HG03342 (cell line): ENCODE data around the gene MEA1.

Experiments used
- ATAC-seq: cut with Tn5 transposase; IDR thresholded peaks from one replicate; pipeline ENCODE4 v1.9.1; 2021; ENCODE audit warnings: mild to moderate bottlenecking, moderate library complexity; ENCODE audit not compliant: unreplicated experiment

Gene MEA1

DNA sequence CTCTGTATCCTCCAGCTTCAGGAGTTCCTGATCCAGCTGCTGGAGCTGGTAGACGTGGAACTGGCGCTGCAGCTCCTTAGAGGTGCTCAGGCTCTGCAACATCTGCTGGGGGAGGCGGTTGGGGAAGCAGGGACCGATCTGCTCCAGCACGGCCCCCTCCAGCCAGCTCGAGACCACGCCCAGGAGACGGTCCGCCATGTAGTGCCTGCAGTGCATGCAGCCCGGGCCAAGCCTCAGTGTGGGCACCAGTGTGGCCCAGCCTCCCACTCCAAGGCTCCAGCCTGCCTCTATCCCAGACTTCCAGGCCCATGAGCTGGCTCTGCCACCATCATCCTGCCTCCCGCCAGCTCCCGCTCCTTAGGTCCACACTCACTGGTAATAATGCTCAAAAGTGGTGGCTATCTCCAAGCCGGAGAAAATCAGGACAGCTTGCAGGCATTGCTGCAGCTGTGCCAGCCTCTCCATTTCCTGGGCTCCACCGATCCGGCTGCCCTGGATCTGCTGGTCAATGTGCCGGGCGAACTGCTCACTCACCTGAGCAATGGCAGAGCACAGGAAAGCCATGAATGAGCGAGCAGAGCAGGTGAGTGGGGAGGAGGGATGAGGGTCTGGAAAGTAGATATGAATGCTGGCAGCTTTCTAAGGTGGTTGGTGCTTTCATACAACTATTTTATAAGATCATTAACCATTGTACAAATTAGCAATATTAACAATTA lies 27.0 kb upstream of the MEA1 start:
- no peak for ATAC-seq

DNA sequence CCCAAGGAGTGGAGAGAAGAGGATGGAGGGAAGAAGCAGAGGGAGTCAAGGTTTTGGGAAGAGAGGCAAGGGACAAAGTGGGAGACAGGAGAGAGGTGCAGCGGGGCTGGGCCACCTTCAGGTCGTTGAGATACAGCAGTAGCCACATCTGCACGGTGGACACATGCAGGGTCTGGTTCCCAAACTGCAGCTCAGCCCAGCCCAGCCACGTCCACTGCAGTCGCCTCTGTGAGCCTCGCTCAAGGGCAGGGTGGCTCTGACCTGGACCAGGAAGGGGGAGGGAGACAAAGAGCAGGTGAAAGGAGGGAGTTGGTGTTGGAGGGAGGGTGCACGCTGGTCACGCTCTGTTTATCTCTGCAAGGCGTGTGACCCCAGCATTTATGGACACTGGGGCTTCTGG lies 25.0 kb upstream of the MEA1 start:
- no peak for ATAC-seq

DNA sequence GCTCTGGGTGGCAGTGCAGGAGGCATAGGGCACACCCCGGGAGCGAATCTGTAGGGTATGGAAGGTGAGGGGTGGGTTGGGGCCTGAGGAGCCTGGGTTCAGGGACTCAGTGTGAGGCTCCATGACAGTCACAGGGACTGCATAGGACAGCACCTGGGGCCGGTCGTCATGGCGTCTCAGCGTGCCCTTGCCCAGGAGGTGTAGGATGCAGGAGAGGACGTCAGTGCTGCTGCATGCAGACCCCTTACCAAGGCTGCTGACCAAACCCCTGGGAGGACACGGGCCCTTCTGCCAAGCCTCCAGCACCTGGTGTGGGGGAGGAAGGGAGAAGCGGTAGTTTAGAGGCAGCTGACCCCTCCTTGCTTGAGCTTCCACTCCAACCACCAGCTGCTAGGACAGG lies 24.0 kb upstream of the MEA1 start:
- ATAC-seq = no peak

DNA sequence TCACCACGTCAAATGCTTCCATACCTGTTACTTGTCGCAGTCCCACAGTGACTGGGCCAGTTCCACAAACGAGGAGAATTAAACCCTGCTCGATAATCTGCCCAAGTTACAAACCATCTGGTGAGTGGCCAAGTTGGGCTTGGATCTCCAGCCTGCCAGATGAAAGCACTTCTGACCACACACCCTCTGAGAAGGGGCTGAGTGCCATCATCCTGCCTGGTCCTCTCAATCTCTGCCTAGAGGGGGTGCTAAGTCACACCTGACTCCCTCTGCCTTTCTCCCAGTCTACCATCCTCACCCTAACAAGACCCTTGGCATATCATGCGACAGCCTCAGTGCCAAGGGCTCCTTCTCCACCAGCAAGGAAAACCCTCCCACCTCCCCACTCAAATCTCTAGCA lies 23.5 kb upstream of the MEA1 start:
- no peak for ATAC-seq

DNA sequence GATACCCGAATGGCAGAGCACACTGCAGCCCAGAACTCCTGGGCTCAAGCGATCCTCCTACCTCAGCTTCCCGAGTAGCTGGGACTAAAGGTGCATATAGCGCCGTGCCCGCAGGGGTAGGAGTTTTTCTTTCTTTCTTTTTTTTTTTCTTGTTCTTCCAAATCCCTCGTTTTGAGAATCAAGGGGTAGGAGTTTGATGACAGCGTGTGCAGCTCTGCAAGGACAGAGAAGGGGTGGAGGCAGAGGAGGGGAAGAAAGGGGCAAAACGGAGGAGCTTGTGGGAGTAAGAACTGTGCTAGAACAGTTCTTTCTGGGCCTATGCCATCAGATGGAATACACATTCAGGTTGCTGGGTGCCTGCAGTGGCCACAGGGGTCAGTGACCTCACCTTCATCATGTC lies 23.0 kb upstream of the MEA1 start:
- ATAC-seq = no peak

DNA sequence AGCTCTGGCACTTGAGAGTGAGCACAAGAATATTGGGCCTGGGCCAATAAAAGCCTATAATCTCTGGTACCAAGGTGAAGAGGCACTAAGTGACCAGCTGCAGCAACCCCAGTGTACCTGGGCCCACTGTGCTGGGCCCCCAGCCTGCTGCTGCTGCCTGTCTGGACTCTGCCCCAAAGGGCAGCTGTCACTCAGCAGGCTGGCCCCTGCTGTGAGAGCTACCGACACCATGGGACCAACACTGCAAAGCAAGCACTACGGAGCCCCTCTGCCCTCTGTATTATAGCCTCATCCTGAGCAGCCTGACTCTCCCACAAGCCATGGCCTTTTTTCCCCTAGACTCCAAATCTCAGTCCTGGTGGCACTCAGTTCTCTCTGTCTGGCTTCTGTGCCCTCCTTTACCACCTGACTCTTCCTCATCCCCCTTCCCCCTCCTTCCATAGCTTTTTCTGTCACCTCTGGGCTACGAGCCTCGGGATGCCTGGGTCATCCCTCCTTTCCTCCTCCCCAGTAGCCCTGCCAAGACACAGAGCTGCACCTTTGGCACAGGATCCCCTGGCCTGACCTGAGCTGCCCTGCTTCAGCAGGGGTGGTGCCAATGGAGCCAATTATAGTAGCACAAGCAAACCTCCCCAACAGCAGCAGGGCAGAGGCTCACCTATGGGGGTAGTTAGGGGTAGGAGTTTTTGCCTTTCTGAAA lies 21.9 kb upstream of the MEA1 start:
- ATAC-seq = no peak

DNA sequence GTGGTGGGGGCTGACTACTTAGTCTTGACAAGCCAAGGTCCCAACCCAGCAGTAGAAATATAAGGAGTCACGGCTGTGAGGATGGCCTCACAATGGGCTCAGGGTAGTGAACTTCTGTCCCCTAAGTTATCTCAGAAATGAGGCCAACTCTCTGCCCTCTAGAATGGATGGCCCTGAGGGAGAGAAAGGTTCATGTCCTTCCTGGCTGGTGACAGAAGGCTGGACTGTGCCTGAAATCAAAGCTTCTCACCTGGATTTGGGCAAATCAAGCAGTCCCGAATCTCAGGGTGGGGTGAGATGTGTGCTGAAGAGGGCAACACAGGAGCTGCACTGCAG lies 20.4 kb upstream of the MEA1 start:
- no peak for ATAC-seq

DNA sequence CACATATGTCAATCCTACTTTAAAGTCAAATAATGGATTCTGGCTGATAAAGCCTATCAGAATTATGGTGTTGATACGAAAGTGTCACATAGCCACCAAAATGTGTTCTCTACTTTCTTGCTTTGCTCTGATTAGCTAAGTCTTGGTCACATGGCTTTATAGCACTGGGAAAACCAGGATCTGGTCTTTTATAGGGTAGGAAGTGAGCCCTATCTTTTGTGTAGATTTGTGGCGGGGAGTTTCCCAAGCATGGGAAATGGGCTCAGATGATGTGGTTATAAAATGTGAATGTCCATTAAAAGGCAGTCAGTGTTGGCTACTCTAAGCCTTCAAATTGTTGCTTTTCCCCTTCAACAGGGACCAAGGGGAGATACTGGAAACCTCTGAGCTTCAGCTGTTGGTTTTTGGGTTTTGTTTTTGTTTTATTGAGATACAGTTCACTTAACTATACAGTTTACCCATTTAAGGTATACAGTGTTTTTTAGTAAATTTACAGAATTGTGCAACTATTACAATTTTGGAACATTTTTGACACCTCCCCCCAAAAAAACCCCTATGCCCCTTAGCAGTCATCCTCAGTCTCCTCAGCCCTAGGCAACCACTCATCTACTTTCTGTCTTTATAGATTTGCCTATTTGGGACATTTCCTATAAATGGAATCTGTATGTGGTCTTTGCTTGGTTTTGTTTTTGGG lies 19.9 kb upstream of the MEA1 start:
- ATAC-seq = no peak

DNA sequence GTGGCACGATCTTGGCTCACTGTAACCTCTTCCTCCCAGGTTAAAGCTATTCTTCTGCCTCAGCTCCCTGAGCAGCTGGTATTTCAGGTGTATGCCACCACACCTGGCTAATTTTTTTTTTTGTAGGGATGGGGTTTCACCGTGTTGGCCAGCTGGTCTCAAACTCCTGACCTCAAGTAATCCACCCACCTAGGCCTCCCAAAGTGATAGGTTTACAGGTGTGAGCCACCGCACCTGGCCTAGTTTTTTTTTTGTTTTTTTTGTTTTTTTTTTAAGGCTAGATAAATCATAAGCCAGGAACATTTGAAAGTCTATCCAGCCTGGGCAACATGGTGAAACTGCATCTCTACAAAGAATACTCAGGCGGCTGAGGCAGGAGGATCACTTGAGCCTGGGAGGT lies 18.6 kb upstream of the MEA1 start:
- no peak for ATAC-seq

DNA sequence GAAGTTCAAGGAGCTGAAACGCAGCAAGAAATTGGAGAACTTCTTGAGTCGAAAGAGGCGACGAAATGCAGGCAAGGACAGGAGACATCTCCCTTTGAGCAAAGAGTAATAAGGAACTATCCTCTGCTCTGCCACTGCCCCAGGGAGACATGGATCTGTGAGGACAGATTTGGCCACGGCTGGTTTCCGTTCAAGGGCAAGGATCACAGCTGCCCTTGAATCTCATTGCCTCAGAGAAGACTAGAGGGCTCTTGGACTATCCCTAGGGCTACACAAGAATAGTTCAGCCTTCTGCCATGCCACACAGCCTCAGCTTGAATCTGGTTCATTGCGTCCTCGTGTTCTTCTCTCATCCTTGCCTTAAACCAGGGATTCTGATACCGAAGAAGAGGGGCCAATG lies 15.4 kb upstream of the MEA1 start:
- ATAC-seq = no peak

DNA sequence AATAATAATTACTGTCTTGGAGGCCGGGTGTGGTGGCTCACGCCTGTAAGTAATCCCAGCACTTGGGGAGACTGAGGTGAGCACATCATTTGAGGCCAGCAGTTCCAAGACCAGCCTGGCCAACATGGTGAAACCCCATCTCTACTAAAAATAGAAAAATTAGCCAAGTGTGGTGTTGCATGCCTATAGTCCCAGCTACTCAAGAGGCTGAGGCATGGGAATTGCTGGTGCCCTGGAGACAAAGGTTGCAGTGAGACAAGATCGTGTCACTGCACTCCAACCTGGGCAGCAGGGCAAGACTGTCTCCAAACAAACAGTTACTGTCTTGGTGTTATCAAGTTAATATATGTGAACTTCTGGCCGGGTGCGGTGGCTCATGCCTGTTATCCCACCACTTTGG lies 12.6 kb upstream of the MEA1 start:
- ATAC-seq = no peak

DNA sequence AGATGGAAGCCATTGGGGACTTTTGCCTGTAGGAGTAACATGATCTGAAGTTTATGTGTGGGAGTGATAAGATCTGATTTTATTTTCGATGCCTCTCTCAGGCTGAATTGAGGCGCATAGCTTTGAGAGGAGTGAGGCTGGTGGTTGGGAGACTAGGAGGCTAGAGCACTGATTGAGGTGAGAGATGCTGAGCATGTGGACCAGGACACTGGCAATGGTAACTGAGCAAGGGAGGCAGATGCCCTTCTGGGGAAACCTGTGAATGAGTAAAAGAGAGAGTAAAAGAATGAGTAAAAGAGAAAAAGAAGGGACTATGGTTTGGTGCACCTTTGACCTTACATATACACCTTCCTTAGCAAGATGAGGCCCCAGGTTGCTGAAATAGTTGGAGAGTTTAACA lies 10.7 kb upstream of the MEA1 start:
- ATAC-seq = no peak

DNA sequence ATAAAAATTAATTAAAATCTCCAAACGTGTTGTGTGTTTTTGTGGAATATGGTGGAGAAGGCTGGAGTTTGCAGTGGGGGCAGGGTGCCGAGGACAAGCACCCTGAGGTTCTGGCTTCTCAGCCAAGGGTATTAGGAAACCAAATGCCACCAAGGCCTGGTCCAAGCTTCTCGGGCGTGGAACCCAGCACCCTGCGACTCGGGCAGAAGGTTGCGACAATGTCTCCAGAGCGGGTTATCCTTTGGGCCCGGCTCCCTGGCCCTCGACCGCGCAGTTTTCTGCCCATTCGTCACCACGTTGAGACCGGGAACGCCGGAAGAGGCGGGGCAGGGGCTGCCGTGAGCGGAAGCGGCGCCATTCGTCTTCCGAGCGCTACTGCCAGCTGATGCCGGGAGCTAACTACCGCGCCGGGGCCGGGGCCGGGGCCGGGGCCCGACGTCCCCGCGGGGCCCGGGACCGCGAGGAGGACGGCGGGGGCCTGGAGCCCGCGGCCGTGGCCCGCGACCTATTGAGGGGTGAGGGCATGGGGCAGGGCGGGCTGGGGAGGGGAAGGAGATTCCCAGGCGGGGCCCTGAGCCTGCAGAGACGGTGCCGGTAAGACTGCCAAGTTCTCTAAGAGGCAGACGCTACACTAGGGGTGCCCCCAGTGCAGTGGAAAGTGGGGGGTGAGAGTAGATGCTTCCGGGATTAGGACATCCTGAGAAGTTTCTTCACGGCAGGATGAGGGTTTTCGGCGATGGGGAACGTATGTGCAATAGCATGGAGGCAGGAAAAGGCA lies 7.7 kb upstream of the MEA1 start, which contains the start of gene RRP36:
RRP36 (plus strand) TSS at position 354 of the 778 bp plus-strand sequence; CDS start at position 386, 32 bp downstream.
- ATAC-seq = peak; percentile 79

DNA sequence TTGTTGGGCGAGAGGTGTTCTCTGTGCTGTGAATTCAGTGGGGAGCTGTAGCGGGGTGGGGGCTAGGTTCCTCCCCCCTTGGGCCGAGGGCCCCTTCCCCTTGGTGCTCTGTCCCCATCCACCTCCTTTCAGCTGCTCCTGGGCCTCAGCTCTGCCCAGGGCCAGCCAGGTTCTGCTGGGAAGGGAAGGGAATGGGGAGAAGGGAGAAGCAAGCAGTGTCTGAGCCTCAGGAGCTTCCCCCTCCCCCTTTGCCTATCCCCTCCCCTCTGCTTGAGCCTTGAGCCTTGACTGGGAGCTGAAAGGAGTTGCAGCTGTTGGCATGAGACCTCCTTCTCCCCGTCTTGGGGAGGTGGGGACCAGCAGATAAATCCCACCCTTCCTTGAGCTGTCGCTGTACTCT lies 7.1 kb upstream of the MEA1 start:
- no peak for ATAC-seq

DNA sequence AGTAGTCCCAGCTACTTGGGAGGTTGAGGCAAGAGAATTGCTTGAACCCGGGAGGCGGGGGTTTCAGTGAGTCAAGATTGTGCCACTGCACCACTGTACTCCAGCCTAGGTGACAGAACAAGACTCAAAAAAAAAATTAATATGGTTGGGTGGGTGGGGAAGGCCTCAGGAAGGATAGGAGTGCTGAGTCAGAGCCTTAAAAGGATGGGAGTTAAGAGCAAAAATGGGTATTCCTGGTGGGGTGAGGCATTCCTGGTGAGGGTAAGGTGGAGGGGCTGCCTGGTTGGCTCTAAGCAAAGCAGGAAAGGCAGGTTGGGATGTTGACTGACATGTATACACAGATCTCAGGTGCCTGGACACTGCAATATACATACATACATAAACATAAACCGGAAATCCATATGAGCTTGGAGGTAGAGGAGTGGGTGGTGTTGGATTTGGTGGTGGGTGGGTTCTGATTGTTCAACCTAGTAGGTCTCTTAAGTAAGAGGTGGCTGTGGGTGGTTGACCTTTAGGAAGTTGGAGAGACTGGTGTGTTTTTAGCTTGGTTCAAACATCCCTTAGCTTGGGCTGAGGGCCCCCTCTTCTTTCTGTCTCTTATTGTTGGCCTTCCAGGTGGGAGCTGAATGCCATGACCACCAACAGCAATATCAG lies 6.4 kb upstream of the MEA1 start:
- ATAC-seq = no peak

DNA sequence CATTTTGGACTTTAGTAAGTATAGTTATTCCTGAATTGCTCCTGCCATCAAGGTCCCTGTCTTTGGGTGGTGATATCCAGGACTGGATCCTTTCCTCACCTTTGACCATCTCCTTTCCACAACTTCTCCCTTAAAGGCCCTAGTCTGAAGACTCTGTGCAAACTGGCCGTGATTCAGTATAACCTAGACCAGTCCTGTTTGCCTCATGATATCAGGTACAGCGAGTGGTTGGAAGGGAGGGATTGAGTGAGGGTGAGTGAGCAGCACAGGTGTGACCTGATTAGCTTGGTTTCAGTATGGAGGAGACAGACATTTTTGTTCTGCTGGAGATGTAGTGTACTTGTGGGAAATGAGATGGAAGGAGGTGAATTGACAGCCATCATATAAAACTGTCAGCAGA lies 5.4 kb upstream of the MEA1 start:
- ATAC-seq = no peak

DNA sequence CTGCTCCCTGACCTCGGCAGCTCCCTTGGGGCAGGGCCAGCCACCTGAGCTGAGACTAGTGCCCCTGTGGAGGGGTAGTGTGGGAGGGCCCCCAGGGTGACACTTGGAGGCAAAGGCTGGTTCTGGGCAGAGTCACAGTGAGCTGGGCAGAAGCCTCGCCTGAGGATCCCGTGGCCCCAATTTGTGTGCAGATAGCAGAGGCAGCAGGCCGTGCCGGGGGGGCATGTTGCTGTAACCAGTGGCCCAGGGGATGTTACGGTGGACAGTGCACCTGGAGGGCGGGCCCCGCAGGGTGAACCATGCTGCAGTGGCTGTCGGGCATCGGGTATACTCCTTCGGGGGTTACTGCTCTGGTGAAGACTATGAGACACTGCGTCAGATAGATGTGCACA lies 3.2 kb upstream of the MEA1 start:
- ATAC-seq = no peak

DNA sequence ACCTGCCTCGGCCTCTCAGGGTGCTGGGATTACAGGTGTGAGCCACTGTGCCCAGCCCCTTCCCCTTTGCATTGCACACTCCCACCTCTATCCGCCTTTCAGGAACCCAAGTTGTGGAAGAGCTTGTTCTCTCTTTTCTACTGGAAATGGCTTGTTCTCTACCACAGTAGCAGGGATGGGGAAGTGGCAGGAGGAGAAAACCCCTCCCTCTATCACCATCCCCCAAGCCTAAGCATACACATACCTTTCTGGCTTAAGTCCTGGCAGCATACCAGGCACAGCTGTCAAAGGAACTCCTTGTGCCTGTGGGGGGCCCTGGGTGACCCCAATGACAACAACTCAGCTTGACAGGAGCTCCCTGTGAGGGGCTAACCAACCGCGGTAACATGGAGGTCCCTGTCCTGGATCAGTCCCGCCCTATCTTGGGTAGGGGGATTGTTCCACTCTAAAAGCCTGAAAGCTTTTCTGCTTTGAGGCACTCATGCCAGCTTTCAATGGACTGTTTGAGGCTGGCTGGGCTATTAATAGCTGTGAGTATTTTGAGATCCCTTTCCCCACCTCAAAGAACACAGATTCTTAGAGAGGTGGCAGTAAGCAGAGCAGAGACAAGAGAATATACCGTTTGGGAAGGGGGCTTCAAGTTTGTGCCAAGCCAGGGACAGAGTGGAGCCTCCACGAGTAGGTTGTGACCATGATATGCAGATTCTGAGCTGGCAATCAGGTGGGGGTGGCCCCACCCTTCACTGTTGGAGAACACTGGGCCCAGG lies 2.6 kb upstream of the MEA1 start:
- no peak for ATAC-seq

DNA sequence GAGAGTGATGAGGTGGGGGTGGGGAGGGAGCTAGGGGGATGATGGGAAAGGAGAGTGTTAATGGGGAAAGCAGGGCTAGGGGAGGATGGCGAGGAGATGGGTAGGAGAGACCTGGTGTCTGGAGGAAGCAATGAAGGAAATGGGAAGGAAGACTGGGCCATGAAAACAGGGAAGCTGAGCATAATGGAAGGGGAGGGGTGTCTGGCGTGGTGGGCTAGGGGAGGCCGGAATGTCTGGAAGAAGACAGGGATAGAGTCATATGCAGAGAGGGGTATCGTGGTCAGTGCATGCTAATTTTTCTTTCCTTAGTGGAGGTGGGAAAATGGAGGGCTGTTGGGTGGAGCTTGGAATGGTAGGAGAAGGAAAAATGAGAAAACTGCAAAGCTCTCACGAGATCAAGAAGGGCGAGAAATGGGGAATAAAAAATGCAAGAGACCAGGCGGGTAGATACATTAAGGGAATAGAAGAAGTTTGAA lies 726 bp upstream of the MEA1 start:
- ATAC-seq = no peak
